Raji (cell line): ENCODE results near the gene ZNF532.

ENCODE experiments used
- POLR2A ChIP-seq: IDR thresholded peaks from 2 replicates; pipeline ENCODE4 v1.6.1; 2011; ENCODE audit warnings: low read depth, low read length, control low read depth; ENCODE audit not compliant: insufficient read depth

ZNF532 gene, protein sequence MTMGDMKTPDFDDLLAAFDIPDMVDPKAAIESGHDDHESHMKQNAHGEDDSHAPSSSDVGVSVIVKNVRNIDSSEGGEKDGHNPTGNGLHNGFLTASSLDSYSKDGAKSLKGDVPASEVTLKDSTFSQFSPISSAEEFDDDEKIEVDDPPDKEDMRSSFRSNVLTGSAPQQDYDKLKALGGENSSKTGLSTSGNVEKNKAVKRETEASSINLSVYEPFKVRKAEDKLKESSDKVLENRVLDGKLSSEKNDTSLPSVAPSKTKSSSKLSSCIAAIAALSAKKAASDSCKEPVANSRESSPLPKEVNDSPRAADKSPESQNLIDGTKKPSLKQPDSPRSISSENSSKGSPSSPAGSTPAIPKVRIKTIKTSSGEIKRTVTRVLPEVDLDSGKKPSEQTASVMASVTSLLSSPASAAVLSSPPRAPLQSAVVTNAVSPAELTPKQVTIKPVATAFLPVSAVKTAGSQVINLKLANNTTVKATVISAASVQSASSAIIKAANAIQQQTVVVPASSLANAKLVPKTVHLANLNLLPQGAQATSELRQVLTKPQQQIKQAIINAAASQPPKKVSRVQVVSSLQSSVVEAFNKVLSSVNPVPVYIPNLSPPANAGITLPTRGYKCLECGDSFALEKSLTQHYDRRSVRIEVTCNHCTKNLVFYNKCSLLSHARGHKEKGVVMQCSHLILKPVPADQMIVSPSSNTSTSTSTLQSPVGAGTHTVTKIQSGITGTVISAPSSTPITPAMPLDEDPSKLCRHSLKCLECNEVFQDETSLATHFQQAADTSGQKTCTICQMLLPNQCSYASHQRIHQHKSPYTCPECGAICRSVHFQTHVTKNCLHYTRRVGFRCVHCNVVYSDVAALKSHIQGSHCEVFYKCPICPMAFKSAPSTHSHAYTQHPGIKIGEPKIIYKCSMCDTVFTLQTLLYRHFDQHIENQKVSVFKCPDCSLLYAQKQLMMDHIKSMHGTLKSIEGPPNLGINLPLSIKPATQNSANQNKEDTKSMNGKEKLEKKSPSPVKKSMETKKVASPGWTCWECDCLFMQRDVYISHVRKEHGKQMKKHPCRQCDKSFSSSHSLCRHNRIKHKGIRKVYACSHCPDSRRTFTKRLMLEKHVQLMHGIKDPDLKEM (N-terminal part only)

GRCh38 chr18:58864146-58865032, at the start of gene ZNF532:
Gene ZNF532 (plus strand): TSS chr18:58864877. CDS start in a region left out here.
- TF ChIP-seq POLR2A = no peak

- no peak for TF ChIP-seq POLR2A
Measured at GRCh38 chr18:58819051-58819450, 45.6 kb upstream of the ZNF532 start.

- TF ChIP-seq POLR2A = no peak
Measured at GRCh38 chr18:58820251-58820650, 44.4 kb upstream of the ZNF532 start.

DNA sequence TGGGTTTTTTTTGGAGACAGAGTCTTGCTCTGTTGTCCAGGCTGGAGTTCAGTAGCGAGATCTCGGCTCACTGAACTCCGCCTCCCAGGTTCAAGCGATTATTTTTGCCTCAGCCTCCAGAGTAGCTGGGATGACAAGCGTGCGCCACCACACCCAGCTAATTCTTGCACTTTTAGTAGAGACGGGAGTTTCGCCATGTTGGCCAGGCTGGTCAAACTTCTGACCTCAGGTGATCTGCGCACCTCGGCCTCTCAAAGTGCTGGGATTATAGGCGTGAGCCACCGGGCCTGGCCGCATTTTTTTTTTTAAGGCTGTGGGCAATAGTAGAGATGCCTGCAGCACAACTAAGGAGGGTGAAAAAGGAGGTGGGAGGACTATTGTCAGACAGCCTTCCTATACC, 41.7 kb upstream of the ZNF532 start:
- no peak for TF ChIP-seq POLR2A

GRCh38 chr18:58823412-58823811, 41.3 kb upstream of the ZNF532 start:
- TF ChIP-seq POLR2A = no peak

- TF ChIP-seq POLR2A = no peak
Measured at GRCh38 chr18:58827428-58827827, 37.2 kb upstream of the ZNF532 start.

DNA sequence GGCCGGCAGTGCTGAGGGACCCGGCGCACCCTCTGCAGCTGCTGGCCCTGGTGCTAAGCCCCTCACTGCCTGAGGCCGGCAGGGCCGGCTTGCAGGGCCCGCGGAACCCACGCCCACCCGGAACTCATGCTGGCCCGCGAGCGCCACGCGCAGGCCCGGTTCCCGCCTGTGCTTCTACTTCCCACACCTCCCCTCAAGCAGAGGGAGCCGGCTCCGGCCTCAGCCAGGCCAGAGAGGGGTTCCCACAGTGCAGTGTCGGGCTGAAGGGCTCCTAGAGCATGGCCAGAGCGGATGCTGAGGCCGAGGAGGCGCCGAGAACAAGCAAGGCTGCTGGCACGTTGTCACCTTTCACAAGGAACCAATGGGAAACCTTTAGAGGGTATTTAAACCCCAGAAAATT, 36.8 kb upstream of the ZNF532 start:
- no peak for TF ChIP-seq POLR2A

DNA sequence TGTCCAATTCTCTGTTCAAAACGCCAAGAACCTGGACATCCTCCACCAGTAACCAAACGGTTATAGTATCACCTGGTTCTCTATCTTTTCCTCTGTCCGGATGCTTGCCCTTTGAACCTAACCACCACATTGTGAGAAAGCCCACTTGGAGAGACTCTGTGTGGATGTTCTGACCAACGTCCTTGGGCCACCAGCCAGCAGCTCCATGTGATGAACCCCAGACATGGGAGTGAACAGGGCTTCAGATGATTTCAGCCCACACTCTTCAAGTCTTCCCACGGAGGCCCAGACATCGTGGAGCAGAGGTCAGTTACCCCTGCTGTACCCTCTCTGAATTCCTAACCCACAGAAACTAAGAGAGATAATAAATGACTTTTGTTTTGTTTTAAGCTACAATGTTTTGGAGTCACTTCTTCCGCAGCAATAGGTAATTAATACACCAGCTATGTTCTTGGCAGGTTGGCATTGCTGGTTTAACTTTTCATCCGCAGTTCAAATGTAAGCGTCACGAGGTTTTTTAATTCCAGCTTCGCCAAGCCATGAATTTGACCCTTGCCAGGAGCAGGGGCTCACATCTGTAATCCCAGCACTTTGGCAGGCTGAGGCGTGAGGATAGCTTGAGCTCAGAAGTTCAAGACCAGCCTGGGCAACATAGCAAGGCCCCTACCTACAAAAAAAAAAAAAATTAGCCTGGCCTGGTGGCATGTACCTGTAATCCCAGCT, 36.1 kb upstream of the ZNF532 start:
- TF ChIP-seq POLR2A = no peak

DNA sequence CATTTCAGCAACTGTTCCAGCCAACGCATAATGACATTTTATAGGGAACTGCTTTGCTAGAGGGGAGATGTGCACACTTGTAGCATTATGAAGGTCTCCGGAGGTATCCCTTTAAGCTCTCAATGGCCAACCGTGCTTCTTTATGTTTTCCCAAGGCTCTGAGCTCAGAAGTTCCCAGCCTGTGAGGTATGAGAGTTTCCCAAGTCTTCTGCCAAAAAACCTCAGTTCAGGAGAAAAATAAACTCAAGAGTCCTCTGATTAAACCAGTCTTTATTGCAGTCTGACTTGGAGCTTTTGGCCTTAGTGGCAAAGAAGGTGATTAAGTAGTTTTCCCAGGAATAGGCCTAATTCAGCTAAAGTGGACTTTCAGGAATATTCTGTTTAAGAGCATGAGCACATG, 35.4 kb upstream of the ZNF532 start:
- TF ChIP-seq POLR2A = no peak

DNA sequence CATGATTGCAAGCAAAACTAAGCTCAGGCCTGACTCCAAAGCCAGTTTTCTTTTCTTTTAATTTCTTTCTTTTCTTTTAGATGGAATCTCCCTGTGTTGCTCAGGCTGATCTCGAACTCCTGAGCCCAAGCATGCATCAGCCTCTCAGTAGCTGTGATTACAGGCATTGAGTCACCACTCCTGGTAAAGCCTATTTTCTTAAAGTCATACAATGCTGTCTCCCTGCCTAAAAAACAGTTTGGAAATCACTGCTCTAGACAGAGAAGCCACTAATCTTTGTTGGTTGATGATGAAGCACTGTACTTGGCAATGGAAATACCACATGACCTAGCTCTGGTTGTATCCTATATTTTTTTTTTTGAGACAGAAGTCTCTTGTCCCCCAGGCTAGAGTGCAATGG, 33.1 kb upstream of the ZNF532 start:
- TF ChIP-seq POLR2A = no peak

DNA sequence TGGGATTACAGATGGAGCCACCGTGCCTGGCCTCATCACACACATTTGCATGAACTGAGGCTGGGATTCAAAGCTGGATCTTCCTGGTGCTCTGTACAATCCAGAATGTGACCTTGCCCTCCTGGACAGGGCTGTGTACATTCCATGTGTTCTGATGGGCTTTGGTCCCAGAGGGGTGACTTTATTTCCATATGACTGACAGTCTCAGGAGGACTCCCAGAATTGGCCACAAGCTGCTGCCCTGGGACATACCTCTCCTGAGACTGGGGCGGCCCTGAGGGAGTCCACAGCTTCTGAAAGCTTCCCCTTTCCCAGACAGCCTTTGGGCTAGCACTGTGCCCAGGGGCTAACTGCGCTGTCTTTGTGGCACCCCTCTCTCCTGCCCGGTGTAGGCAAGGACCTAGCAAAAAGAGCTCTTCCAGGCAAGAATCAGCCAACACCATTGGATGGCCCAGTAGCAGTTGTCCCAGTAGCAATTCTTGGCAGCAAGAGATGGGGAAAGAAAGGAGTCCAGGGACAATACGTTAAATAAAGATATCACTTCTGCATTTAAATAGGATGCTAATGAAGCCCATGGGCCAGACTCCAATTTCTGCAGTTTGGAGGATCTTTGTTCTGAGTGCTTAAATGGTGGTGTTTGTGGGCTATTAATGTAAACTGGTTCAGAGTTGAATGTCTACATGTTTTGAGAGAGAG, 26.4 kb upstream of the ZNF532 start:
- TF ChIP-seq POLR2A = no peak

DNA sequence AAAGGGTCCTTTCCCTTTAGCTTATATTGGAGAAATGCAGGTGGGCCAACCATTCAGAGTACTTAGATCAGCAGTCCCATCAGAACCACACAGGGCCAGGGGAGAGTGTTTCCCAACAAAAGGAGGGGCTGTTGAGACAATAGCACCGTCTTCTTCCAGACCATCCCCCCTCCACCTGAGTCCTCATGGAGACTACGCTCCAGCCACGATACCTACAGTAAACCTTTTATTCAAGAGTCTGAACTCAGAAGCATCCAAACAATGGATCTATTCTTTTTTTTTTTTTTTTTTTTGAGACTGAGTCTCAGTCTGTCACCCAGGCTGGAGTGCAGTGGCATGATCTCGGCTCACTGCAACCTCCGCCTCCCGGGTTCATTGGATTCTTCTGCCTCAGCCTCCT, 25.7 kb upstream of the ZNF532 start:
- no peak for TF ChIP-seq POLR2A

DNA sequence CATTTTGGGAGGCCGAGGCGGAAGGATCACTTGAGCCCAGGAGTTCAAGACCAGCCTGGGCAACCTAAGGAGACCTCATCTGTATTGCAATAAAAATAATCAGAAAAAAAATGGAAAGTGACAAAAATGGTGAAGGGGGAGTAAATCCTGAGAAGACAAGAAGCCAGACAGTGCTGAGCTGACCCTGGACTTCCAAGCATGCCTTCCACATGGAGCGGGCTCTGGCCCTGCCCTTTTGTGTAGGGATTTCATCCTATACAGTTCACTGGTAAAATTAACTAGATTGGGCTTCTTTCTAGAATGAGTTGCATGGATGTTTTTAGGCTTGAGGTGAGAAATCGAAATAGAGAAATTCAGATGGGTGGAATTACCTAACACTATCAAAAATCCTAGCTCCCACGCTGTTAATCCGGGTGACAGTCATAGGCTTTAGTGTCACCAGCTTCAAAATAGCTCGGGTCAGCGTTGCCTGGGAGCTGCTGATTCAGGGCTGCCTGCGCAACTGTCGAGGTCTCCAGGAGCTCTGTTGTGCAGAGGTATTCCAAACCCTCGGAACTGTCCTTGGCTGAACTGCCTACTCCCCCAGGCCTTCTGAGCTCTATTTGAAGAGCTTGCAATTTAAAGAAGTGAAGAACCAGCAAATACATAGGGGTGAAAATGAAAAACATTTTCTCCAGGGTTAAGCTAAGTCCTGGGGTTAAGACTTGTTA, 21.5 kb upstream of the ZNF532 start:
- TF ChIP-seq POLR2A = no peak
